GF-D8 (cell line): ENCODE data around the gene SMYD3.

Experiments used
- DNase-seq: peaks from one replicate; lab custom pipeline; 2025; lab: John Stamatoyannopoulos, UW

SMYD3 gene

GRCh38 chr1:246515390-246516005 lies 8.4 kb upstream of the SMYD3 start:
- DNase-seq, result no peak

- no peak for DNase-seq
Measured at GRCh38 chr1:246513619-246514343, 6.7 kb upstream of the SMYD3 start.

- no peak for DNase-seq
Measured at GRCh38 chr1:246513041-246513440, 6.0 kb upstream of the SMYD3 start.

- no peak for DNase-seq
Measured at GRCh38 chr1:246512635-246513034, 5.6 kb upstream of the SMYD3 start.

GRCh38 chr1:246512230-246512629 lies 5.2 kb upstream of the SMYD3 start:
- no peak for DNase-seq

- DNase-seq, result no peak
Measured at GRCh38 chr1:246511203-246511602, 4.1 kb upstream of the SMYD3 start.

GRCh38 chr1:246510147-246511030 lies 3.3 kb upstream of the SMYD3 start:
- no peak for DNase-seq

GRCh38 chr1:246508897-246509688 lies 2.0 kb upstream of the SMYD3 start:
- no peak for DNase-seq

GRCh38 chr1:246506367-246506673 lies 759 bp downstream of the SMYD3 start:
- DNase-seq, result no peak

GRCh38 chr1:246503341-246503740 lies 3.7 kb downstream of the SMYD3 start:
- DNase-seq, result no peak

GRCh38 chr1:246497331-246497915 lies 9.7 kb downstream of the SMYD3 start:
- DNase-seq, result peak; percentile 53

GRCh38 chr1:246492611-246493245 lies 14.4 kb downstream of the SMYD3 start:
- no peak for DNase-seq

- no peak for DNase-seq
Measured at GRCh38 chr1:246491551-246492053, 15.5 kb downstream of the SMYD3 start.

- DNase-seq, result no peak
Measured at GRCh38 chr1:246488674-246489073, 18.4 kb downstream of the SMYD3 start.

GRCh38 chr1:246483569-246483933 lies 23.5 kb downstream of the SMYD3 start:
- DNase-seq, result no peak

- no peak for DNase-seq
Measured at GRCh38 chr1:246482805-246483568, 24.1 kb downstream of the SMYD3 start.

- no peak for DNase-seq
Measured at GRCh38 chr1:246479061-246479460, 28.0 kb downstream of the SMYD3 start.

- DNase-seq, result no peak
Measured at GRCh38 chr1:246477634-246478033, 29.4 kb downstream of the SMYD3 start.

- DNase-seq, result no peak
Measured at GRCh38 chr1:246476771-246477170, 30.3 kb downstream of the SMYD3 start.

GRCh38 chr1:246471688-246472087 lies 35.4 kb downstream of the SMYD3 start:
- DNase-seq, result no peak
